ENCODE measurements around the gene SNX5. TPM values are rescaled to one million over a fixed set of nuclear protein-coding genes. Genes with fewer than 3 reads are reported as not detected.

The SNX5 gene
- total RNA-seq, 1 donor from 2014 or later = 46.3 TPM

GRCh38 chr20:18011951-18012645, 43.5 kb upstream of the SNX5 start:
- Histone ChIP-seq H3K9me3 (replicated peaks) (no peaks in the 10 kb centered on the region), H3K36me3 (no peaks in the 10 kb centered on the region), H3K27me3 (ENCODE audit: low read depth) (no peaks in the 10 kb centered on the region), H3K4me1 (peaks cover 6% of the 10 kb centered on the region), H3K4me3 (no peak overlapping the region), H3K27ac (replicated peaks) (no peak overlapping the region)
- DNase-seq = no peak
- intact Hi-C loops (cut with micrococcal nuclease) = no loop called here
- TF ChIP-seq CTCF (IDR thresholded peaks at IDR 0.05; ENCODE audit: borderline replicate concordance) = no peak

- Histone ChIP-seq H3K27ac (replicated peaks) (no peak overlapping the region), H3K9me3 (replicated peaks) (no peaks in the 10 kb centered on the region), H3K36me3 (no peaks in the 10 kb centered on the region), H3K4me3 (no peak overlapping the region), H3K27me3 (ENCODE audit: low read depth) (no peaks in the 10 kb centered on the region), H3K4me1 (peaks cover 6% of the 10 kb centered on the region)
- intact Hi-C loops (cut with micrococcal nuclease) = no loop called here
- TF ChIP-seq CTCF (IDR thresholded peaks at IDR 0.05; ENCODE audit: borderline replicate concordance) = no peak
- DNase-seq = no peak
These were observed 42.9 kb upstream of the SNX5 start for GRCh38 chr20:18011482-18011881.

GRCh38 chr20:18009116-18009515, 40.5 kb upstream of the SNX5 start:
- Histone ChIP-seq H3K9me3 (replicated peaks) (no peaks in the 10 kb centered on the region), H3K4me1 (peaks cover 6% of the 10 kb centered on the region), H3K27ac (replicated peaks) (no peak overlapping the region), H3K27me3 (ENCODE audit: low read depth) (no peaks in the 10 kb centered on the region), H3K4me3 (no peak overlapping the region), H3K36me3 (no peaks in the 10 kb centered on the region)
- no peak for TF ChIP-seq CTCF (IDR thresholded peaks at IDR 0.05; ENCODE audit: borderline replicate concordance)
- DNase-seq = no peak
- intact Hi-C loops (cut with micrococcal nuclease) = no loop called here

DNA sequence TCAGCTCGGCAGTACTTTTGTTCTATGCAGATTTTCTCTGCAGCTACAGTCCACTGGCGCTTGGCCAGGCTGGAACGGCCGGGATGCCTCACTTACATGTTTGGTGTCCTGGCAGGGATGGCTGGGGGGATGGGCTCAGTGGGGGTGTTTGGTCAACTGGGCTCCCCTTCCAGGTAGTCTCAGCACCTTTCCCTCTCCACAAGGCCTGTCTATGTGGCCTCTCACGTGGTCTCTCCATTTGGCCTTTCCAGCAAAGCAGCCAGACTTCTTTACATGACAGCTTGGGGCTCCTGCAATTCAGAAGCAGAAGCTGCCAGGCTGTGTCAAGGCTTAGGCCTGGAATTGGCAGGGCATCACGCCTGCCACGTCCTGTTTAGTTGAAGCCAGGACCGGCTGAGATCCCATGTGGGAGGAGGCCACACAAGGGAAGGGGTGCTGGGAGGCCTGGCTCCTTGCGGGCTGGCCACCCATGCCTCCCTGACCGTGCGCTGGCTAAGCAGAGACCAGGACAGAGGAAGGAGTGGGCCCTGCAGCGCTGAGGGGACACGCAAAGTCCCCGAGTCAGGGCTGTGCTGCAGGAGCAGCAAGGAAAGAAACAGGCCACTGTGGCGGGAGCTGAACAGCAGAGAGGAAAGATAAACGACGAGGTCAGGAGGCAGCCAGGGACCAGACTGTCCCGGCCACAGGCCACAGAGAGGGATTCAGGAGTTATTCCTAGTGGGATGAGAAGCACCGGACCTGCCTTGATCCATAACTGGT, 39.1 kb upstream of the SNX5 start:
- Histone ChIP-seq H3K4me3 (no peak overlapping the region), H3K4me1 (peaks cover 6% of the 10 kb centered on the region), H3K36me3 (no peaks in the 10 kb centered on the region), H3K9me3 (replicated peaks) (no peaks in the 10 kb centered on the region), H3K27ac (replicated peaks) (no peak overlapping the region), H3K27me3 (ENCODE audit: low read depth) (no peaks in the 10 kb centered on the region)
- no peak for TF ChIP-seq CTCF (IDR thresholded peaks at IDR 0.05; ENCODE audit: borderline replicate concordance)
- intact Hi-C loops (cut with micrococcal nuclease) = no loop called here
- peak; percentile 31 for DNase-seq

DNA sequence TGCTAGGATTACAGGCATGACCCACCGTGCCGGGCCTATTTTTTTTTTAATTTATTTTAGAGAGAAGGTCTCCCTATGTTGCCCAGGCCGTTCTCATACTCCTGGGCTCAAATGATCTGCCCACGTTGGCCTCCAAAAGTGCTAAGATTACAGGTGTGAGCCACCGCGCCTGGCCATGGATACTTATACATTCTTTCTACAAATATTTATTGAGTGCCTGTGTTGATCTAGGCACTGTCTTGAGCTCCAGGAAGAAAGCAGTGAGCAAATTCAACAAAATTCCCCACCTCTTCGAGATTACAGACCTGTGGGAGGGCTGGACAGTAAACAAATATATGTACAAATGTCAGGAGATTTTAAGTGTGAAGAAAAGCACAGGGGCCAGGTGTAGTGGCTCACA, 38.1 kb upstream of the SNX5 start:
- intact Hi-C loops (cut with micrococcal nuclease) = no loop called here
- no peak for TF ChIP-seq CTCF (IDR thresholded peaks at IDR 0.05; ENCODE audit: borderline replicate concordance)
- DNase-seq = no peak
- Histone ChIP-seq H3K27ac (replicated peaks) (no peak overlapping the region), H3K9me3 (replicated peaks) (no peaks in the 10 kb centered on the region), H3K36me3 (no peaks in the 10 kb centered on the region), H3K4me3 (no peak overlapping the region), H3K27me3 (ENCODE audit: low read depth) (no peaks in the 10 kb centered on the region), H3K4me1 (peaks cover 6% of the 10 kb centered on the region)
